Ovary (tissue), 9 donors: ENCODE results near the gene RBBP8NL. TPM values are rescaled to one million over a fixed set of nuclear protein-coding genes. Genes with fewer than 3 reads are reported as not detected.

Source experiments
- DNase-seq, 5 donors: peaks; one replicate each; pipeline ENCODE4 v3.0.0-alpha.2; 2019 to 2020
- H3K27ac ChIP-seq, 2 donors: fragments of 200-600 bp; one replicate each; pipeline versions ENCODE4 v1.5.1 to v1.8.0; 2019 to 2022
- H3K27me3 ChIP-seq: fragments of 200-600 bp; one replicate; pipeline ENCODE4 v1.8.0; 2022
- H3K36me3 ChIP-seq: fragments of 200-600 bp; sonication (generic); one replicate; pipeline ENCODE4 v1.5.1; 2019
- H3K4me1 ChIP-seq: one replicate; pipeline ENCODE4 v1.8.1; 2013; ENCODE audit warnings: mild to moderate bottlenecking, moderate library complexity; ENCODE audit not compliant: insufficient read depth
- H3K4me3 ChIP-seq: fragments of 200-600 bp; sonication (generic); one replicate; pipeline ENCODE4 v1.5.1; 2017
- H3K9me3 ChIP-seq, 2 donors: fragments of 200-600 bp in 1 of 2; sonication (generic) in 1 of 2; one replicate each; pipeline versions ENCODE4 v1.5.1 to v1.8.1; 2013 to 2019; ENCODE audit warnings: mild to moderate bottlenecking in 1 of 2, moderate library complexity in 1 of 2
- EP300 ChIP-seq: sonication (generic); formaldehyde crosslinking; IDR thresholded peaks from one replicate; pipeline ENCODE4 v1.6.1; 2017; ENCODE audit warnings: antibody characterized with exemption
- POLR2A ChIP-seq: fragments of 450-650 bp; IDR thresholded peaks from one replicate; pipeline ENCODE4 v1.6.1; 2017; ENCODE audit warnings: antibody characterized with exemption, mild to moderate bottlenecking, moderate library complexity
- WGBS, 3 donors: extraction: QIAGEN DNeasy Blood & Tissue Kit in 1 of 3; methylation state at CpG; one replicate each; pipeline versions ENCODE4 v1.1.5 to v1.1.7; 2013 to 2017; 5-methylcytosine and 5-hydroxymethylcytosine counted together
- intact Hi-C, 4 donors: fragments of 100-400 bp; cut with DNase I; formaldehyde crosslinking; loops; one replicate each; pipeline versions ENCODE4 v1.11.0 to v1.15.1; 2022 to 2023
- polyA plus RNA-seq, 2 donors: library from polyadenylated mRNA; stranded (reverse); fragments of 200-250 nt in 1 of 2; fragments of 350-450 nt in 1 of 2; fragmentation: Illumina TruSeq in 1 of 2; extraction: RNeasy Lipid Tissue Mini Kit (QIAGEN cat#74804) in 1 of 2; gene quantifications; one replicate each; pipeline ENCODE4 v1.2.3, GENCODE V29; 2013 to 2014
- total RNA-seq, 7 donors: library from RNA; depleted of rRNA in 2 of 7; stranded (reverse); fragments of >200 nt in 2 of 7; fragmentation: NEBNext Ultra II Directional in 3 of 7; extraction: Animal tissue kit (Norgen Biotek cat#: 25700) in 3 of 7; gene quantifications; one replicate each; pipeline versions ENCODE4 v1.1.0 to v1.2.4, GENCODE V29; 2016 to 2023
- TF ChIP-seq, protein P1 (sequence below), 3 donors: fragments of 450-650 bp in 2 of 3; fragments of 200-600 bp in 1 of 3; IDR thresholded peaks; one replicate each; pipeline versions ENCODE4 v1.5.1 to v1.8.0; 2016 to 2022; ENCODE audit warnings: antibody characterized with exemption in 3 of 3, mild to moderate bottlenecking in 1 of 3
- donor health status: DM: no; HTN: no; CAD: no; lungs with moderate emphysema.
- donor health status: DM: no; HTN: no; CAD: no.
- donor health status: Bipolar disorder and iron deficiency.
- donor health status: DM: yes; HTN: yes; CAD: no.
- donor health status: DM: no; HTN: no; CAD: no.
- donor health status: DM: yes; HTN: yes; CAD: no.

RBBP8NL gene
- total and polyA plus RNA-seq, 9 donors, result 0.32 to 0.46 TPM; not detected in 7

DNA sequence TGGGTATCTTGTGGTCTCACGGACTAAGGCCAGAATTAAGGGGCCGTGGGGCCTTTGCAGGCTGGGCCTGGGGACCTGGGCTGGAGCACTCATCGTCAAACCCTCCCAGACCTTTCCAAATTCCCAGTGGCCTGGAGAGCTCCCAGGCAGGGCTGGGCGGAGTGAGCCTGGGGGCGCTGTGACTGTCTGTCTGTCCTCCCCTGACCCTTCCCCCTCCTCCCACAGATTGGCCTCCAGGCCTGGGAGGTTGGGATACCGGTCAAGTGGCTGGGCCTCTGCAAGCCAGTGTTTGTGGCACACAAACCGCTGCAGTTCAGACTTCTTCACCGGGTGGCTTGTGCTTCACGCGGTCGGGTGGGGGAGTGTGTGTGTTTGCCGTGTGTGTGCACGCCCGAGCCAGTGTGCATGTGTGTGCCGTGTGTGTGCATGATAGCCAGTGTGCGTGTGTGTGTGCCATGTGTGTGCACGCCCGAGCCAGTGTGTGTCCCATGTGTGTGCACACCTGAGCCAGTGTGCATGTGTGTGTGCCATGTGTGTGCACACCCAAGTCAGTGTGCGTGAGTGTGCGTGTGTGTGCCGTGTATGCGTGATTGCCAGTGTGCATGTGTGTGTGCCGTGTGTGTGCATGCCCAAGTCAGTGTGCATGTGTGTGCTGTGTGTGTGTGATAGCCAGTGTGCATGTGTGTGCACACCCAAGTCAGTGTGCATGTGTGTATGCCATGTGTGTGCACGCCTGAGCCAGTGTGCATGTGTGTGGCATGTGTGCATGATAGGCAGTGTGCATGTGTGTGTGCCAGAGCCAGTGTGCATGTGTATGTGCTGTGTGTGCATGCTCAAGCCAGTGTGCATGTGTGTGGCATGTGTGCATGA is 6.3 kb downstream of the RBBP8NL start:
- H3K4me3 ChIP-seq, result no peak overlapping the region
- intact Hi-C loops, result loop anchor here in 1 of 4 donors (10.0 kb wide), 1 partner anchor 174 kb away; no protein-coding TSS in a partner anchor
- H3K4me1 ChIP-seq, result no peaks in the 10 kb centered on the region
- no peak overlapping the region for H3K27ac ChIP-seq
- WGBS, 3 donors, result 73 to 76% (median 74%) methylated on average over 24 of the region's 24 CpGs
- TF ChIP-seq EP300 (no peak), POLR2A (no peak)
- TF ChIP-seq, protein P1, sequence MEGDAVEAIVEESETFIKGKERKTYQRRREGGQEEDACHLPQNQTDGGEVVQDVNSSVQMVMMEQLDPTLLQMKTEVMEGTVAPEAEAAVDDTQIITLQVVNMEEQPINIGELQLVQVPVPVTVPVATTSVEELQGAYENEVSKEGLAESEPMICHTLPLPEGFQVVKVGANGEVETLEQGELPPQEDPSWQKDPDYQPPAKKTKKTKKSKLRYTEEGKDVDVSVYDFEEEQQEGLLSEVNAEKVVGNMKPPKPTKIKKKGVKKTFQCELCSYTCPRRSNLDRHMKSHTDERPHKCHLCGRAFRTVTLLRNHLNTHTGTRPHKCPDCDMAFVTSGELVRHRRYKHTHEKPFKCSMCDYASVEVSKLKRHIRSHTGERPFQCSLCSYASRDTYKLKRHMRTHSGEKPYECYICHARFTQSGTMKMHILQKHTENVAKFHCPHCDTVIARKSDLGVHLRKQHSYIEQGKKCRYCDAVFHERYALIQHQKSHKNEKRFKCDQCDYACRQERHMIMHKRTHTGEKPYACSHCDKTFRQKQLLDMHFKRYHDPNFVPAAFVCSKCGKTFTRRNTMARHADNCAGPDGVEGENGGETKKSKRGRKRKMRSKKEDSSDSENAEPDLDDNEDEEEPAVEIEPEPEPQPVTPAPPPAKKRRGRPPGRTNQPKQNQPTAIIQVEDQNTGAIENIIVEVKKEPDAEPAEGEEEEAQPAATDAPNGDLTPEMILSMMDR (IDR thresholded peaks at IDR 0.05), result no peak
- H3K9me3 ChIP-seq, result no peaks in the 10 kb centered on the region
- no peak for DNase-seq
- no peaks in the 10 kb centered on the region for H3K27me3 ChIP-seq
- H3K36me3 ChIP-seq, result no peaks in the 10 kb centered on the region

DNA sequence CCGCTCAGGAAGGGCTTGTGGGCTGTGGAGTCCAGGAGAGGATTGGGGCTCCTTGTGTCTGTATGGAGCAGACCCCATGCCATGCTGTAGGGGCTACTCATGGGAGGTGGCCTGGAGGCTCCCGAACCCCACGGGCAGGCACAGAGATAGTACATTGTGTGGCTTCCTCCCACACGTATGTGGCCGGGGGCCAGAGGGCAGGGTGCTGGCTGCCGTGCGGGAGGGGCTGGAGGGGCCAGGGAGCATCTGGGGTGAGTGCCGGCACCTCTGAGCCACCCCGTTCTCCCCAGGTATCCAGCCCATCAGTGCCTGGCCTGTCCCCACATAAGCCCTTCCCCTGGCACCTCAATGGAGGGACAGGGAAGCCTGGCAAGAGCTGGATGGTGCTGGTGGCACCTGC is 7.6 kb downstream of the RBBP8NL start:
- 35 to 48% (median 41%) methylated on average over 9 of the region's 9 CpGs for WGBS, 3 donors
- intact Hi-C loops, result loop anchor here in 2 of 4 donors (10.0 kb wide), 2 partner anchors 175 to 785 kb away; no protein-coding TSS in a partner anchor
- H3K27me3 ChIP-seq, result no peaks in the 10 kb centered on the region

DNA sequence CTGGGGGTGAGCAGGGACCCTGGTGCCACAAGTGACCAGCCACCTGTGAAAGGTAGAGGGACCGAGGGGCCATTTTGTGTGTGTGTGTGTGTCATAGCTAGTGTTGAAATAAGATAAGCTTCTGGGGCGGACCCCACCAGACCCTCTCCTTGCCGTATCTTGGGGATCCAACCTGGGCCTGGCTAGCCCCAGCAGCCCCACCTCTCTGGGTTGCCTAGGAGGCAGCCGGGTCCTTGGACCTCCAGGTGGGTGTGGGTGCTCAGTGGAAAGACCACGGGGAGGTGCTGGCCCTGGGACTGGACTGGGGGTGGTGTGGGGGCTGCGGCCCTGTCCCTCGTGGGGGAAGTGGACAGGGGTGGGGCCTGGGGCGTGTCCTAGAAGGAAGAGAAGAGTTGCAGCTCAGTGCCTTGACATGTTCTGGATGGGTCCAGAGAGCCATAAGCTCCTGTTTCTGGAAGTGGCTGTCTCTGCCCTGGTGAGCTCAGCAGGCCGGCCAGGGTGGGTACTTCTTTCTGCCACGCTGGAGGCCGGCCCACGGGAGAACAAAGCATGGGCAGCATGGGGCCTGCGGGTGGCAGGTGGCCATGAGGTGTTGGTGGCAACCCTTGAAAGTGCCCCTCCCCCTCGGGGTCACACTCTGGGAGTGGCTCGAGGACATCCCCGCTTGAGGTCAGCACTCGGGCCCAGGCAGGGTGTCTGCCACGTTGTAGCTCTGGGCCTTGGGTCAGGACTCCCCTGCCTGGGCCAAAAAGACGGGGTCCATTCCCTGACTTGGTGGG is 8.4 kb downstream of the RBBP8NL start:
- TF ChIP-seq POLR2A, result no peak
- TF ChIP-seq EP300, result no peak
- TF ChIP-seq, protein P1 (IDR thresholded peaks at IDR 0.05), result no peak
- H3K27me3 ChIP-seq, result no peaks in the 10 kb centered on the region

More for the DNA sequence above, 7.6 kb downstream of the RBBP8NL start:
- no peak overlapping the region for H3K27ac ChIP-seq
- H3K4me3 ChIP-seq, result no peak overlapping the region
- TF ChIP-seq, protein P1 (IDR thresholded peaks at IDR 0.05), result no peak
- TF ChIP-seq EP300, result no peak
- no peak for TF ChIP-seq POLR2A
- H3K4me1 ChIP-seq, result no peaks in the 10 kb centered on the region
- H3K9me3 ChIP-seq, result no peaks in the 10 kb centered on the region
- DNase-seq, result no peak
- no peaks in the 10 kb centered on the region for H3K36me3 ChIP-seq

DNA sequence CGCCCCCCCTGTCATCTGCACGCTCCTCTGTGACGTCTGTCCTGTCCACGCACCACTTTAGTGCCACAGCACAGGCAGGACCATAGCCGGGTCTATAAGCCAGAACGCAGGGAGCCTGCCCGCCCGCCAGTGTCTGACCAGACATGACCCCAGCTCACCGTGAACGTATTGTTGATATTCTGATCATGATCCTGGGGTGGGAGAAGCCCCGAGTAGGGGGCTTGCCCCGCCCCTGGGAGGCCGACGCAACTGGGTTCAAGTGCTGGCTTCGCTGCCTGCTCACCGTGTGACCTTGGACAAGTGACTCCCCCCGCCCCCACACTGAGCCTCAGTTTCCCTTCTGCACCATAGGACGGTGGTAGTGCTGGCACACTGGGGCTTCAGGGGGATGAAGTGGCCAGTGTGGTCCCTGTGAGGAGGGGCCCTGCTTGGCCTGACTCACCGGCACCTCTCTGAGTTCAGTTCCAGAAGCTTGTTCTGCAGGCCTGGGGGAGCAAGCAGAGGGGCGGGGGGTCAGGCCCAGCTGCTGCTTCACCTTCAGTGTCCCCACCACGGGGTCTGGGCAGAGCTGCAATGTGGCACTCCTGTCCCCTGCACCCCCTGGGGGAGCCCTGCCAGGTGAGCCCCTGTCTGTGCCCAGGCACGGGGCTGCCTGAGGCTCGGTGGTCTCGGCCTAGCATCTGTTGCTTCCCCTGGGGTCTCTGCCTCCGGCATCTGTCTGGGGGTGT is 9.2 kb downstream of the RBBP8NL start:
- no peak overlapping the region for H3K4me3 ChIP-seq
- no peaks in the 10 kb centered on the region for H3K27me3 ChIP-seq
- DNase-seq, result no peak
- TF ChIP-seq, protein P1 (IDR thresholded peaks at IDR 0.05), result no peak
- TF ChIP-seq POLR2A, result no peak
- TF ChIP-seq EP300, result no peak
- H3K36me3 ChIP-seq, result no peaks in the 10 kb centered on the region
- intact Hi-C loops, result loop anchor here in 1 of 4 donors (10.0 kb wide), 1 partner anchor 787 kb away; no protein-coding TSS in a partner anchor
- no peaks in the 10 kb centered on the region for H3K4me1 ChIP-seq
- H3K9me3 ChIP-seq, result no peaks in the 10 kb centered on the region
- 63 to 71% (median 65%) methylated on average over 24 to 25 of the region's 25 CpGs for WGBS, 3 donors
- H3K27ac ChIP-seq, result no peak overlapping the region

More for the DNA sequence above, 8.4 kb downstream of the RBBP8NL start:
- no peak for DNase-seq
- no peaks in the 10 kb centered on the region for H3K36me3 ChIP-seq
- WGBS, 3 donors, result 69 to 77% (median 74%) methylated on average over 17 to 19 of the region's 19 CpGs
- H3K4me3 ChIP-seq, result no peak overlapping the region
- H3K9me3 ChIP-seq, result no peaks in the 10 kb centered on the region
- no peak overlapping the region for H3K27ac ChIP-seq
- intact Hi-C loops, result loop anchor here in 1 of 4 donors (10.0 kb wide), 1 partner anchor 786 kb away; no protein-coding TSS in a partner anchor
- no peaks in the 10 kb centered on the region for H3K4me1 ChIP-seq
